ENCODE measurements around the gene TPRX2. TPM values are rescaled to one million over a fixed set of nuclear protein-coding genes. Genes with fewer than 3 reads are reported as not detected.
"Not testable (repeated sequence)": the region's sequence is repeated elsewhere in the genome, so short reads cannot be mapped to it uniquely, and the experiment has no call there.

Gene TPRX2
- total and polyA plus RNA-seq, 9 donors = not detected

- not testable (repeated sequence) for H3K4me1 ChIP-seq (ENCODE audit: control insufficient read depth, insufficient read depth, low read length); H3K27ac ChIP-seq (ENCODE audit: low read length); H3K4me3 ChIP-seq (ENCODE audit: low read length); H3K9me3 ChIP-seq (replicated peaks; ENCODE audit: control insufficient read depth, low read depth, low read length); DNase-seq; H3K36me3 ChIP-seq (ENCODE audit: control insufficient read depth, insufficient read depth, low read length); H3K27me3 ChIP-seq (ENCODE audit: control insufficient read depth, insufficient read depth, low read length)
- WGBS (ENCODE audit: insufficient coverage) = no CpG with 5 or more reads among the region's 2 CpGs
Measured at GRCh38 chr19:47910191-47910590, 51.2 kb downstream of the TPRX2 start.

Other genes with a start within 250 kb of the TPRX2 start
- 30.5 TPM for gene EHD2, start 145.8 kb upstream of the TPRX2 start, total RNA-seq
- 100 to 1,000 TPM in 7 of 8 donors, 10 to 100 TPM in 1; 93.9 to 158 (median 125) TPM for gene EHD2, start 145.8 kb upstream of the TPRX2 start, polyA plus RNA-seq (ENCODE audit: insufficient read depth in 1 of 8, insufficient read length in 8 of 8, low replicate concordance in 1 of 8)
- 216 TPM for gene NOP53, start 113.7 kb upstream of the TPRX2 start, total RNA-seq
- gene NOP53, start 113.7 kb upstream of the TPRX2 start, polyA plus RNA-seq (ENCODE audit: insufficient read depth in 1 of 8, insufficient read length in 8 of 8, low replicate concordance in 1 of 8) = 100 to 1,000 TPM; 524 to 635 (median 594) TPM
- 1,360 TPM for gene SELENOW, start 80.5 kb upstream of the TPRX2 start, total RNA-seq
- gene SELENOW, start 80.5 kb upstream of the TPRX2 start, polyA plus RNA-seq (ENCODE audit: insufficient read depth in 1 of 8, insufficient read length in 8 of 8, low replicate concordance in 1 of 8) = 100 to 1,000 TPM; 688 to 988 (median 882) TPM
- gene TPRX1, start 54.7 kb upstream of the TPRX2 start, total RNA-seq = not detected
- not detected for gene TPRX1, start 54.7 kb upstream of the TPRX2 start, polyA plus RNA-seq (ENCODE audit: insufficient read depth in 1 of 8, insufficient read length in 8 of 8, low replicate concordance in 1 of 8)
- gene CRX, start 37.3 kb upstream of the TPRX2 start, total RNA-seq = not detected
- gene CRX, start 37.3 kb upstream of the TPRX2 start, polyA plus RNA-seq (ENCODE audit: insufficient read depth in 1 of 8, insufficient read length in 8 of 8, low replicate concordance in 1 of 8) = under 1 TPM in 3 of 8 donors, not detected in 5; 0.05 to 0.09 (median 0.07) TPM
- not detected for gene SULT2A1, start 27.1 kb downstream of the TPRX2 start, total RNA-seq
- gene SULT2A1, start 27.1 kb downstream of the TPRX2 start, polyA plus RNA-seq (ENCODE audit: insufficient read depth in 1 of 8, insufficient read length in 8 of 8, low replicate concordance in 1 of 8) = 1 to 10 TPM in 2 of 8 donors, under 1 TPM in 2, not detected in 4; 0.05 to 5.7 (median 0.61) TPM
- gene BSPH1, start 132.9 kb downstream of the TPRX2 start, total RNA-seq = not detected
- not detected for gene BSPH1, start 132.9 kb downstream of the TPRX2 start, polyA plus RNA-seq (ENCODE audit: insufficient read depth in 1 of 8, insufficient read length in 8 of 8, low replicate concordance in 1 of 8)
- not detected for gene ELSPBP1, start 135.4 kb downstream of the TPRX2 start, total RNA-seq
- not detected for gene ELSPBP1, start 135.4 kb downstream of the TPRX2 start, polyA plus RNA-seq (ENCODE audit: insufficient read depth in 1 of 8, insufficient read length in 8 of 8, low replicate concordance in 1 of 8)
- gene CABP5, start 184.8 kb downstream of the TPRX2 start, total RNA-seq = not detected
- under 1 TPM in 1 of 8 donors, not detected in 7; 0.10 TPM for gene CABP5, start 184.8 kb downstream of the TPRX2 start, polyA plus RNA-seq (ENCODE audit: insufficient read depth in 1 of 8, insufficient read length in 8 of 8, low replicate concordance in 1 of 8)

Data from muscle of leg (tissue), 11 donors.